HG02970 (cell line): ENCODE results near the gene NEAT1.
A peak's percentile ranks its signal among the peaks of the same experiment; 100 is the strongest.

Source experiments
- ATAC-seq: cut with Tn5 transposase; IDR thresholded peaks from one replicate; pipeline ENCODE4 v1.9.1; 2021; ENCODE audit warnings: mild to moderate bottlenecking, moderate library complexity, moderate number of reproducible peaks; ENCODE audit not compliant: unreplicated experiment, low FRiP score

NEAT1 gene

GRCh38 chr11:65420979-65421793, 1.4 kb upstream of the NEAT1 start:
- ATAC-seq = no peak

GRCh38 chr11:65421794-65422632, 585 bp upstream of the NEAT1 start:
- ATAC-seq = peak; percentile 20

GRCh38 chr11:65423516-65424204, 1.1 kb downstream of the NEAT1 start:
- ATAC-seq = no peak

GRCh38 chr11:65424205-65425104, 1.9 kb downstream of the NEAT1 start:
- ATAC-seq = no peak

- no peak for ATAC-seq
Measured at GRCh38 chr11:65425105-65425970, 2.7 kb downstream of the NEAT1 start.

- ATAC-seq = no peak
Measured at GRCh38 chr11:65425971-65426838, 3.6 kb downstream of the NEAT1 start.

- no peak for ATAC-seq
Measured at GRCh38 chr11:65426839-65427690, 4.5 kb downstream of the NEAT1 start.

- no peak for ATAC-seq
Measured at GRCh38 chr11:65427691-65428577, 5.3 kb downstream of the NEAT1 start.

- no peak for ATAC-seq
Measured at GRCh38 chr11:65428578-65429067, 6.0 kb downstream of the NEAT1 start.

GRCh38 chr11:65429068-65429681, 6.6 kb downstream of the NEAT1 start:
- ATAC-seq = no peak

GRCh38 chr11:65429724-65430405, 7.3 kb downstream of the NEAT1 start:
- no peak for ATAC-seq

GRCh38 chr11:65430406-65431217, 8.0 kb downstream of the NEAT1 start:
- ATAC-seq = no peak

GRCh38 chr11:65431451-65432099, 9.0 kb downstream of the NEAT1 start:
- no peak for ATAC-seq
